Endothelial cell of umbilical vein (primary cell): ENCODE data around the gene OTOS. TPM values are rescaled to one million over a fixed set of nuclear protein-coding genes. Genes with fewer than 3 reads are reported as not detected.

Source experiments
- BruUV-seq: library from RNA; stranded (reverse); fragments of 400-500 nt; replicated peaks from 2 replicates; lab custom pipeline; 2021; lab: Mats Ljungman, UMichigan
- CTCF ChIA-PET: fragments of 300-600, 350-600 bp; sonication (Branson Sonifier 250); formaldehyde crosslinking; loops from one replicate; lab custom pipeline; 2021; ENCODE audit warnings: antibody characterized with exemption, inconsistent platforms; lab: Charles Lee
- POLR2A ChIA-PET: fragments of 300-600, 350-600 bp; sonication (Branson Sonifier 250); formaldehyde crosslinking; loops from one replicate; lab custom pipeline; 2021; ENCODE audit warnings: antibody characterized with exemption, inconsistent platforms; lab: Charles Lee
- DNase-seq: peaks from one replicate; pipeline ENCODE4 v3.0.0-alpha.2; 2011; ENCODE audit warnings: low read depth, low spot score
- FAIRE-seq: peaks from 2 replicates; lab custom pipeline; 2011; peaks lifted over from hg19 to GRCh38; lab: Jason Lieb, UNC
- H2AFZ ChIP-seq: 2 replicates; pipeline ENCODE4 v1.6.0; 2012; ENCODE audit warnings: low read depth, low read length, control low read depth, inconsistent platforms
- H3K27ac ChIP-seq: 2 replicates; pipeline ENCODE4 v1.5.1; 2011; ENCODE audit warnings: low read depth, mild to moderate bottlenecking, control low read depth, low read length, moderate library complexity; ENCODE audit not compliant: insufficient read depth
- H3K27me3 ChIP-seq, 2 experiments: 2 replicates each; pipeline versions ENCODE4 v1.6.0 to v1.6.1; 2011; ENCODE audit warnings: low read length in 2 of 2, mixed read lengths in 1 of 2; ENCODE audit not compliant: control insufficient read depth in 2 of 2, insufficient read depth in 2 of 2
- H3K36me3 ChIP-seq, 2 experiments: 2 replicates in 1 of 2; 3 replicates in 1 of 2; pipeline ENCODE4 v1.5.1; 2011; ENCODE audit warnings: low read length in 2 of 2, mild to moderate bottlenecking in 1 of 2, moderate library complexity in 1 of 2; ENCODE audit not compliant: control insufficient read depth in 2 of 2, insufficient read depth in 2 of 2; ENCODE audit errors: extremely low read depth in 1 of 2
- H3K4me1 ChIP-seq: 3 replicates; pipeline ENCODE4 v1.5.1; 2011; ENCODE audit warnings: mild to moderate bottlenecking, low read length; ENCODE audit not compliant: control insufficient read depth, insufficient read depth; ENCODE audit errors: extremely low read depth
- H3K4me2 ChIP-seq: 2 replicates; pipeline ENCODE4 v1.6.1; 2011; ENCODE audit warnings: low read length, control low read depth, mixed read lengths; ENCODE audit not compliant: insufficient read depth
- H3K4me3 ChIP-seq, 3 experiments: fragments of 200-600 bp in 1 of 3; sonication (generic), shearing (Covaris generic) in 1 of 3; replicated peaks in 1 of 3; 2 replicates each; pipeline ENCODE4 v1.5.1; 2011 to 2016; ENCODE audit warnings: control low read depth in 3 of 3, low read length in 3 of 3, mild to moderate bottlenecking in 2 of 3, inconsistent platforms in 1 of 3, low read depth in 1 of 3, moderate library complexity in 1 of 3; ENCODE audit not compliant: insufficient read depth in 1 of 3
- H3K79me2 ChIP-seq: 2 replicates; pipeline ENCODE4 v1.6.0; 2012; ENCODE audit warnings: low read length, inconsistent platforms; ENCODE audit not compliant: control insufficient read depth, insufficient read depth
- H3K9ac ChIP-seq: replicated peaks from 2 replicates; pipeline ENCODE3; 2011; ENCODE audit warnings: low read length, control low read depth; ENCODE audit not compliant: insufficient read depth; ENCODE audit errors: extremely low read depth
- H3K9me1 ChIP-seq: replicated peaks from 3 replicates; pipeline ENCODE4 v1.6.0; 2011; ENCODE audit warnings: mild to moderate bottlenecking, low read length; ENCODE audit not compliant: control insufficient read depth, insufficient read depth; ENCODE audit errors: extremely low read depth
- H3K9me3 ChIP-seq: replicated peaks from 2 replicates; pipeline ENCODE4 v1.5.1; 2012; ENCODE audit warnings: low read length, inconsistent platforms; ENCODE audit not compliant: control insufficient read depth, insufficient read depth
- H4K20me1 ChIP-seq: replicated peaks from 2 replicates; pipeline ENCODE3; 2011; ENCODE audit warnings: mild to moderate bottlenecking, low read length; ENCODE audit not compliant: control insufficient read depth, insufficient read depth; ENCODE audit errors: extremely low read depth
- CTCF ChIP-seq, 2 donors: IDR thresholded peaks; 1 replicate in 1 of 2; 2 replicates in 1 of 2; pipeline ENCODE4 v1.5.1; 2011; ENCODE audit warnings: low read length in 2 of 2, mild to moderate bottlenecking in 2 of 2, moderate library complexity in 2 of 2, control low read depth in 1 of 2, inconsistent platforms in 1 of 2, low read depth in 1 of 2; ENCODE audit not compliant: insufficient read depth in 1 of 2; ENCODE audit errors: extremely low read depth in 1 of 2
- EZH2 ChIP-seq: IDR thresholded peaks from 2 replicates; pipeline ENCODE4 v1.6.1; 2012; ENCODE audit warnings: borderline replicate concordance, low read depth, mild to moderate bottlenecking, moderate library complexity, low read length, inconsistent platforms; ENCODE audit not compliant: severe bottlenecking
- FOS ChIP-seq: IDR thresholded peaks from 2 replicates; pipeline ENCODE4 v1.6.1; 2011; ENCODE audit warnings: mild to moderate bottlenecking, low read length, moderate library complexity, borderline replicate concordance; ENCODE audit not compliant: insufficient read depth
- GATA2 ChIP-seq: IDR thresholded peaks from 2 replicates; pipeline ENCODE4 v1.7.0; 2011; ENCODE audit warnings: low read depth, mild to moderate bottlenecking, moderate library complexity, mixed read lengths, low read length; ENCODE audit not compliant: insufficient read length, insufficient read depth
- JUN ChIP-seq: IDR thresholded peaks from 2 replicates; pipeline ENCODE4 v1.6.1; 2011; ENCODE audit warnings: borderline replicate concordance, low read depth; ENCODE audit not compliant: insufficient read length, insufficient read depth
- MAX ChIP-seq: IDR thresholded peaks from 2 replicates; pipeline ENCODE4 v1.6.1; 2011; ENCODE audit not compliant: insufficient read depth, insufficient read length
- MYC ChIP-seq: IDR thresholded peaks from one replicate; pipeline ENCODE4 v1.6.1; 2011; ENCODE audit warnings: mild to moderate bottlenecking, low read depth, low read length
- POLR2AphosphoS5 ChIP-seq: IDR thresholded peaks from 2 replicates; pipeline ENCODE4 v1.6.1; 2012; ENCODE audit warnings: low read depth, mild to moderate bottlenecking, control low read depth, low read length, moderate library complexity; ENCODE audit not compliant: insufficient read depth
- dilution Hi-C: fragments of 300-500 bp; cut with MboI; formaldehyde crosslinking; loops from one replicate; pipeline ENCODE4 v1.15.0; 2019; ENCODE audit warnings: low sequenced_read_pairs; ENCODE audit not compliant: extremely low pct_ligation_motif_present
- intact Hi-C: fragments of 100-400 bp; cut with micrococcal nuclease; formaldehyde crosslinking; loops from one replicate; pipeline ENCODE4 v1.10.0; 2022
- polyA plus RNA-seq, 4 experiments: library from polyadenylated mRNA; depleted of rRNA in 3 of 4; stranded (reverse) in 3 of 4; unstranded in 1 of 4; fragments of >200 nt; gene quantifications; 2 replicates each; pipeline versions ENCODE4 v1.2.1 to v1.2.3, GENCODE V29; 2011 to 2012; ENCODE audit warnings: missing spikeins in 1 of 4
- total RNA-seq: library from RNA; stranded (reverse); gene quantifications from 2 replicates; pipeline ENCODE4 v1.2.3, GENCODE V29; 2021

OTOS gene
- total and polyA plus RNA-seq, 2 donors (not counting 3 experiments of a cell fraction or from before 2014, with no cell fraction given), result not detected

GRCh38 chr2:240155048-240155744 is 14.7 kb upstream of the OTOS start:
- Histone ChIP-seq H3K9ac (no peak overlapping the region), H3K9me1 (no peaks in the 10 kb centered on the region), H3K27me3 (no peaks in the 10 kb centered on the region), H3K4me1 (no peaks in the 10 kb centered on the region), H4K20me1 (no peaks in the 10 kb centered on the region), H3K36me3 (no peaks in the 10 kb centered on the region), H3K4me2 (no peak overlapping the region), H3K27ac (no peak overlapping the region), H3K4me3 (no peak overlapping the region), H2AFZ (no peak overlapping the region), H3K79me2 (no peaks in the 10 kb centered on the region), H3K9me3 (no peaks in the 10 kb centered on the region)
- DNase-seq (no peak), FAIRE-seq (no peak)
- ChIA-PET CTCF (no interaction called here), POLR2A (no interaction called here)
- dilution Hi-C loops (no loop called here), intact Hi-C loops (no loop called here)
- TF ChIP-seq CTCF (IDR thresholded peaks at IDR 0.05; ENCODE audit: extremely low read depth in 1 of 2, insufficient read depth in 1 of 2, low read depth in 1 of 2, low read length in 2 of 2) (no peak), MAX (no peak), POLR2AphosphoS5 (no peak), GATA2 (no peak), FOS (no peak), EZH2 (no peak), JUN (no peak), MYC (no peak)
- BruUV-seq, result no TSS peak
